GM21737 (cell line): Measurements from ENCODE around the gene ANKS3.

ENCODE experiments used
- ATAC-seq: cut with Tn5 transposase; IDR thresholded peaks from one replicate; pipeline ENCODE4 v1.9.1; 2021; ENCODE audit warnings: mild to moderate bottlenecking, moderate library complexity; ENCODE audit not compliant: unreplicated experiment

ANKS3 gene

GRCh38 chr16:4674926-4675530 is 59.0 kb downstream of the ANKS3 start:
- no peak for ATAC-seq

GRCh38 chr16:4673387-4674046 is 60.6 kb downstream of the ANKS3 start:
- no peak for ATAC-seq

DNA sequence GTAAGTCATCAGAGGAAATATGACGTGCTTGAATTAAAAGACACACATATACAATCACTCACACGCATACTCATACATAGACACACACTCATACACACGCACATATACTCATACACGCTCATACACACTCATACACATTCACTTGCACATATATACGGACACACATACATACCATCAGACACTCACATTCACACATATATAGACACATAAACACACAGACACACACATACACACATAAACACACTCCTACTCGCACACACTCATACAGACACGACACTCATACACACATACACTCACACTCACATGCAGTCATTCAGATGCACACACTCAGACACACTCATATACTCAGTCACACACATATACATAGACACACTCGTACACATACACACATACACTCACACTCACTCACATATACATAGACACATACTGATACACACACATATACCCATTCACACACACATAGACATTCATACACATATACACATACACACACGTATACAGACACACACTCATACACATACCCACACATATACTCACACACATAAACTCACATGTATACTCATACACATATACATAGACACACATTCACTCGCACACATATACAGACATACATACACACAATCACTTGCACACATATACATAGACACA is 65.6 kb downstream of the ANKS3 start:
- no peak for ATAC-seq

GRCh38 chr16:4667203-4667963 is 66.7 kb downstream of the ANKS3 start:
- no peak for ATAC-seq

- no peak for ATAC-seq
Measured at GRCh38 chr16:4666537-4667202, 67.4 kb downstream of the ANKS3 start.

DNA sequence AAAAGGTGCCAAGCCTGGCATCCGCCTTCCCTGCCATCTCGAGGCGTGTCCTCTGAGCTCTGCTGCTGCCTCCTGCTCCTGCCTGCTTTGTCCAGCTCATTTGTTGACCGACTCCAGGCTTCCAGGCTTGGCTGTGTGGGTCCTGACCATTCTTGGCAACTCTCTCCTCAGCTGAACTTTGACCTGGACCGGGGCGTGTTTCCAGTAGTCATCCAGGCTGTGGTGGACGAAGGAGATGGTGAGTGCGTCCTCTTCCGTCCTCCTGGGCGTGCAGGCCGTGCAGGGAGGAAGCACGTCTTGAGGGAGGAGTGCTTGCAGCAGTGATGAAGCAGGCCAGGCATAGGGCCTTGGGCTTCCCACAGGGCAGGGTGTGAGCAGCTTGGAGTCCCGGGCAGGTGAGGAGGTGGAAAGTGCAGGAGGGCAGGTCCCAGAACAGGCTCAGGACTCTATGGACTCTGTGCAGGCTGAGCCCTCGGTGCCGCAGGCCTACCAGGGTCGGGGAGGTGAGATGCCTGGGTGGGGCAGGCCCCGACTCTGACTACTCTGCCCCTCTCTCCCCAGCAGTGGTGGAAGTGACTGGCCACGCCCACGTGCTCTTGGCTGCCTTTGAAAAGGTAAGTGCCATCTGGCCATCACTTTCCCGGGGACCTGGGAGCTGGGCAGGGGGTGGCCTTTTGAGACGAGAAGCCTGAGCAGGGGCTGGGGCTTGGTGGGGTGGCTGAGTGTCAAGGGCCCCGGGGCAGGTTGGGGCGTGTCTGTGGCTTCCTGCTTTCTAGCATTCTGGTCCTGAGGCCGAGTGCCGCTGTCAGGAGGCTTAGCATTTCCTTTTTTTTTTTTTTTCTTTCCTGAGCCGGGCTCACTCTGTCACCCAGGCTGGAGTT is 69.3 kb downstream of the ANKS3 start:
- no peak for ATAC-seq

DNA sequence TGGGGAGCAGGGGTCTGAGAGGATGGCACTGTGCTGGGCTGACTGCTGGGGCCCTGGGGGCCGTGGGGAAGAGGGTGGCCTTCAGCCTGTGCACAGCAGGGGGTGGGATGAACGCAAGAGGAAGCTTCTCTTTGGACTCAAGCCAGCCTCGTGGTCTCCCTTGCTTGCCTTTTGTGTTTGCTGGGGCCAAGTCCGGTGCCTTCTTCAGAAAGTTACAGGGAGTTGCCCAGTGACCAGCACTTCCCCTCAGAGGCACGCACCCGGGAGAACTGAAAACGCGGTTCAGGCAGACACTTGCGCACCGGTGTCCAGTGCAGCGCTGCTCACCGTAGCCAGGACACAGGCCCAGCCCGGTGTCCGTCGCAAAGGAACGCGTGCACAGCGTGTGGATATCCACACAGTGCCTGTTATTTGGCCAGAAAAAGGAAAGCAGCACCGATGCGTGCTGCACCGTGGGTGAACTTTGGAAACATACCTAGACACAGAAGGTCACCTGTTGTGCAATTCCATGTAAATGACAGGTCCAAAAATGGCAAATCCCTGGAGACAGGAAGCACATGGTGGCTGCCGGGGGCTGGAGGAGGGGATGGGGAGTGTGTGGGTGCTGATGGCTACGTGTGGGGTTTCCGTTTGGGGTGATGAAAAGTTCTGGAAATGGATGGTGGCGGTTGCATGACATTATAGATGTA is 70.2 kb downstream of the ANKS3 start:
- ATAC-seq, result no peak

- ATAC-seq, result no peak
Measured at GRCh38 chr16:4663465-4663776, 70.7 kb downstream of the ANKS3 start.

DNA sequence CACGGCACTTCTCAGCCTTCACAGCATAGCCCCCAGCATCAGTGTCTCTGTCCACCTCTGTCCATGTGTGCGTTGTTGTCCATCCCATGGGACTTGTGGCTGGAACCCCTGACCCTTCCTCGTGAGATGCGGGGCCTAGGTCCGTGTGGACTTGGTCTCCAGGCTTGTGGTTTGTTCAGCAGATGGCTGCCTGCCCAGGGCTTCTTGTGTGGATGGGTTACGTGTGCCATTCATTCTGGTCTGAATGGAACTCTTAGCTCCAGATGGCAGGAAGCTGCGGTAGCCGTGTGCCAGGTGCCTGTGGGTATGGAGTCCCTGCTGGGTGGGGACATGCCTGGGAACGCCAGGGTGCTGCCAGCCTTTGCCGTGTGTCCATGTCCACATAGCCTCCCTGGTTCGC is 72.4 kb downstream of the ANKS3 start:
- ATAC-seq, result no peak

DNA sequence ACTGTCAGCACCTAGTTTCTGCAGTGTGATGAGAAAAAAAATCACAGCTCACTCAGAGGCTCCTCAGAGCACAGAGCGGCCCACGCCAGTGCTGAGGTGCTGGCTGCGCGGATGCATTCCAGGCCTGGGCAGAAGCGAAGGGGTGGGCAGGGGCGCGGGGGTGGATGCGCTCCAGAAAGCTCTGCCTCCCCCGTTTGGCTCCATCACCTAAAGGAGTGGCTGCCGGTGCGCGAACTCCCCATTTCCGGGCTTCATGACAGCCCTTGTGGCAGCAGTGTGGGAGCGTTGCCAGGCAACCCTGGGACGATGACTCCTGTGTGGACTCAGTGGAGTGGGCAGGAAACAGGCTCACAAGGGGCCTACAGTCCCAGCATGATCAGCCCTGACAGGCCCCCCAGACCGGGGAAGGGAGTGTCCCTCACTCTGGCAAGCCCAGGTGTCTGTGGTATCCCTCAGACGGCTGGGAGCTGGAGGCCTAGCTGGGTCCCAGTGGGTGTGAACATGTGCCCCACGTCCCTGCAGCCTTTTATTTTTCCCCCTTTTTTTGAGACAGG is 73.5 kb downstream of the ANKS3 start:
- ATAC-seq, result peak; percentile 45

DNA sequence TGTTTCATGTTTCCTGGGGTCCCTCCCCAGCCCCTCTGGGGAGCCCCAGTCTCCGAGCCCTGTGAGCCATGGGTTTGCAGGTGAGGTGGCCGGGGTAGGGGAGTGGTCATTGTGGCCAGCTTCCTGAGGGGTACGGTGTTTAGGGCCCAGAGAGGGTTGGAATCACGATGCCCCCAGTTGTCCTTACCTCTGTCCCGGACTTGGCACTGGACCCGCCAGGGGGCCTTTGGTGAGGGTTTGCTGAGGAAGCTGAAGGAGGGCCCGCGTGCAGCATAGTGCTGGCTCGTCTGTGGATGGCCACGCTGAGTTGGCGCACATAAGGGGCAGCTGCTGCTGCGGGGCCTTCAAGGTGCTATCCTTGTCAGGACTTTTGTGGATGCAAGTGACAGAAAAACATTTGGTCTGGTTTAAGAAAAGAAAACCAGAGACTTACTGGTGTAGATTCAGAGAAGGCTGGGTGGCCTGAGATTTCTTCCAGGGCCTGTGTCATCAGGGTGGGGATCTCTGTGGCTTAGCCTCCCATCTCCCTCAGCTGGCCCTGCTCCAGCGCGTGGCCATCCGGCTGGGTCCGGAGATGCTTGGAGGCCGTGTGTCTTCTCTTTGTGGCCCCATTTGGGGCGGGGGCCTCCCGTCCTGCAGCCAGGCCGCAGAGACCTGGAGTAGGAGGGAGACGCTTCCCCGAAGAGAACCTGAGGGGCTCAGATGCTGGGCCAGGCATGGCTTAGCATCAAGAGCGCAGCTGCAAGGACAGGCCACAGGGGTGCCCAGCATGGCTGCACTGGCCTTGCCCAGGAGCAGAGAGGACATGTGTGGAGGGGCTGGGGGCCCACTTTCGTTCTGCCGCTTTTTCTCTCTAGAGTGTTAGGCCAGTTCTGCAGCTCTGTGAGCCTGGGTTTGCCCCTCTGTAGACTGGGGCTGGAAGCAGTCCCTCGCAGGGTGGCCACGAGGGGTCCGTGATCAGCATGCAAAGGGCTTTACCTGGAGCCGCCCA is 74.4 kb downstream of the ANKS3 start:
- ATAC-seq, result no peak

DNA sequence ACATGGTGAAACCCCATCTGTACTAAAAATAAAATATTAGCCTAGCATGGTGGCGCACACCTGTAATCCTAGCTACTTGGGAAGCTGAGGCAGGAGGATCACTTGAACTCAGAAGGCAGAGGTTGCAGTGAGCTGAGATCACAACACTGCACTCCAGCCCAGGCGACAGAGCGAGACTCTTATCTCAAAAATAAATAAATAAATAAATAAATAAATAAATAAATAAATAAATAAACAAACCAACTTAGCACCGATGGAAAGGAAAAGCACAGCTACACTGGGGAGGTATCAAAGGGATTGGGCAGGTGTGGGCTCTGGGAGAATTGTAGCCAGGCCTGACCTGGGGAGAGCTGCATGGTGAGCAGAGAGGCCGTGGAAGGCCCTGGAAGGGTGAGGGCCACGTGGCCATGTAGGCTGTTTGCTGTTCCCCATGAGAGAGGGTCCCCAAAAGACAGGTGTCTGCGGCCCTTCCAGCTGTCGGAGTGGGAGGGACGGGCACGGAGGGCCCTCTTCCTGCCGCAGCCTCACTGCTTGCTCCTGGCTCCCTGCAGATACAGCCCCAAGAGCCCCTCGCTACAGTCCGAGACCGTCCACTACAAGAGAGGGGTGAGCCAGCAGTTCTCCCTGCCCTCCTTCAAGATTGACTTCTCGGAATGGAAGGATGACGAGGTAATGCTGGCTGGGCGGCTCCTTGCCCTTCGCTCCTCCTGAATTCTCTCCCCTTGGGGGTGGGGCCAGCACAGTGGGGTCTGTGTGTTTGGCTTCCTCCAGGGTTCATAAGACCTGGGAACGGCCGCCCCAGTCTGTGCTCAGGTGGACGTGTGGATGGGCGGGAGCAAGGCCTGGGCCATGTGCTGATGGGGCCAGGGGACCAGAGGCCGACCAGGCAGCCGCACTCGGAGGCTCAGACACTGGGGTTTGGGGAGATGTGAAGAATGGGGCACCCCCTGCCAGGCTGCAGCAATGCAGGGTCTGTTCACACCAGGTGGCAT is 77.1 kb downstream of the ANKS3 start:
- ATAC-seq, result no peak

- ATAC-seq, result no peak
Measured at GRCh38 chr16:4656221-4656620, 77.8 kb downstream of the ANKS3 start.

GRCh38 chr16:4655801-4656200 is 78.3 kb downstream of the ANKS3 start:
- ATAC-seq, result no peak

GRCh38 chr16:4654964-4655590 is 79.0 kb downstream of the ANKS3 start:
- no peak for ATAC-seq
